ENCODE data around the gene NFIA.

The NFIA gene

GRCh38 chr1:61480273-61480935, 398.0 kb downstream of the NFIA start:
- DNase-seq (ENCODE audit: low spot score) (no peak), ATAC-seq (ENCODE audit: low read depth) (no peak)
- Histone ChIP-seq H3K27ac (ENCODE audit: poor library complexity, severe bottlenecking) (peak overlapping the region; percentile 87), H3K36me3 (ENCODE audit: low read depth) (no peaks in the 10 kb centered on the region), H3K4me3 (ENCODE audit: severe bottlenecking) (no peak overlapping the region), H3K4me1 (ENCODE audit: insufficient read depth, poor library complexity, severe bottlenecking) (peaks cover 22% of the 10 kb centered on the region), H3K27me3 (ENCODE audit: insufficient read depth, poor library complexity, severe bottlenecking) (no peaks in the 10 kb centered on the region), H3K9me3 (ENCODE audit: severe bottlenecking) (no peaks in the 10 kb centered on the region)
- no peak for TF ChIP-seq CTCF (IDR thresholded peaks at IDR 0.05; ENCODE audit: poor library complexity, severe bottlenecking)

GRCh38 chr1:61481315-61481715, 399.0 kb downstream of the NFIA start:
- H3K9me3 ChIP-seq (ENCODE audit: severe bottlenecking): no peaks in the 10 kb centered on the region
- no peaks in the 10 kb centered on the region for H3K27me3 ChIP-seq (ENCODE audit: insufficient read depth, poor library complexity, severe bottlenecking)
- ATAC-seq (ENCODE audit: low read depth) (peak; percentile 95), DNase-seq (ENCODE audit: low spot score) (peak; percentile 75)
- no peaks in the 10 kb centered on the region for H3K36me3 ChIP-seq (ENCODE audit: low read depth)
- H3K27ac ChIP-seq (ENCODE audit: poor library complexity, severe bottlenecking): peak overlapping the region; percentile 87
- H3K4me1 ChIP-seq (ENCODE audit: insufficient read depth, poor library complexity, severe bottlenecking): peaks cover 22% of the 10 kb centered on the region
- no peak overlapping the region for H3K4me3 ChIP-seq (ENCODE audit: severe bottlenecking)
- TF ChIP-seq CTCF (IDR thresholded peaks at IDR 0.05; ENCODE audit: poor library complexity, severe bottlenecking): no peak

- no peak overlapping the region for H3K4me3 ChIP-seq (ENCODE audit: severe bottlenecking)
- ATAC-seq (ENCODE audit: low read depth) (no peak), DNase-seq (ENCODE audit: low spot score) (no peak)
- no peaks in the 10 kb centered on the region for H3K36me3 ChIP-seq (ENCODE audit: low read depth)
- no peak for TF ChIP-seq CTCF (IDR thresholded peaks at IDR 0.05; ENCODE audit: poor library complexity, severe bottlenecking)
- peaks cover 32% of the 10 kb centered on the region for H3K4me1 ChIP-seq (ENCODE audit: insufficient read depth, poor library complexity, severe bottlenecking)
- H3K27ac ChIP-seq (ENCODE audit: poor library complexity, severe bottlenecking): peak overlapping the region; percentile 87
- H3K9me3 ChIP-seq (ENCODE audit: severe bottlenecking): no peaks in the 10 kb centered on the region
- H3K27me3 ChIP-seq (ENCODE audit: insufficient read depth, poor library complexity, severe bottlenecking): no peaks in the 10 kb centered on the region
Measured at GRCh38 chr1:61482170-61482734, 399.9 kb downstream of the NFIA start.

GRCh38 chr1:61486783-61487536, 404.6 kb downstream of the NFIA start:
- Histone ChIP-seq H3K4me1 (ENCODE audit: insufficient read depth, poor library complexity, severe bottlenecking) (peaks cover 22% of the 10 kb centered on the region), H3K36me3 (ENCODE audit: low read depth) (no peaks in the 10 kb centered on the region), H3K9me3 (ENCODE audit: severe bottlenecking) (no peaks in the 10 kb centered on the region), H3K4me3 (ENCODE audit: severe bottlenecking) (no peak overlapping the region), H3K27ac (ENCODE audit: poor library complexity, severe bottlenecking) (peak overlapping the region; percentile 73), H3K27me3 (ENCODE audit: insufficient read depth, poor library complexity, severe bottlenecking) (no peaks in the 10 kb centered on the region)
- no peak for DNase-seq (ENCODE audit: low spot score)
- peak; percentile 83 for ATAC-seq (ENCODE audit: low read depth)
- no peak for TF ChIP-seq CTCF (IDR thresholded peaks at IDR 0.05; ENCODE audit: poor library complexity, severe bottlenecking)

All from RWPE2 (cell line).